GM12892 (cell line): ENCODE data around the gene C21orf91.

Experiments used
- POLR2A ChIP-seq: IDR thresholded peaks from 2 replicates; pipeline ENCODE4 v1.6.1; 2011; ENCODE audit warnings: low read depth, low read length, control low read depth
- POLR2AphosphoS5 ChIP-seq: IDR thresholded peaks from 2 replicates; pipeline ENCODE4 v1.6.1; 2011; ENCODE audit warnings: low read depth, low read length, control low read depth
- TAF1 ChIP-seq: IDR thresholded peaks from 2 replicates; pipeline ENCODE4 v1.6.1; 2011; ENCODE audit warnings: low read depth, mild to moderate bottlenecking, control low read depth, low read length, borderline replicate concordance

GRCh38 chr21:17805966-17806365 lies 13.2 kb downstream of the C21orf91 start:
- TF ChIP-seq TAF1 (no peak), POLR2A (no peak), POLR2AphosphoS5 (no peak)
